ENCODE data around the gene MMP23B. TPM values are rescaled to one million over a fixed set of nuclear protein-coding genes. Genes with fewer than 3 reads are reported as not detected.

Gene MMP23B
- total and polyA plus RNA-seq, 2 of the 8 experiments (the other 6 are each of a cell fraction or from before 2014, with no cell fraction given), result 9.2 to 14.6 TPM

GRCh38 chr1:1600861-1601563 is 31.0 kb upstream of the MMP23B start:
- no peak for FAIRE-seq
- Histone ChIP-seq H2BK12ac (ENCODE audit: low read depth, low read length) (no peak overlapping the region), H3K4me2 (ENCODE audit: insufficient read depth in 1 of 2, low read depth in 2 of 2, low read length in 2 of 2) (peak overlapping the region; percentile 69 to 98), H3K27ac (ENCODE audit: low read depth, low read length) (no peak overlapping the region), H2BK5ac (ENCODE audit: low read depth, low read length) (no peak overlapping the region), H3K27me3 (replicated peaks in 1 of 4; ENCODE audit: control insufficient read depth in 3 of 4, extremely low read depth in 1 of 4, insufficient read depth in 3 of 4, low read length in 3 of 4) (peaks cover 13 to 41% (median 34%) of the 10 kb centered on the region in 4 experiments), H3K9ac (replicated peaks in 1 of 4; ENCODE audit: extremely low read depth in 1 of 4, low read depth in 3 of 4, low read length in 3 of 4) (no peak overlapping the region), H2BK120ac (replicated peaks; ENCODE audit: low read depth, low read length) (no peak overlapping the region), H3K4me1 (replicated peaks in 1 of 4; ENCODE audit: control insufficient read depth in 3 of 4, insufficient read depth in 4 of 4, low read length in 3 of 4) (peaks cover 0 to 24% (median 18%) of the 10 kb centered on the region in 4 experiments; a peak in 6 of 7 replicates), H3K79me1 (ENCODE audit: low read depth, low read length) (no peaks in the 10 kb centered on the region), H3K14ac (ENCODE audit: insufficient read length) (no peak overlapping the region), H4K5ac (ENCODE audit: insufficient read length, low read depth, low read length) (no peak overlapping the region), H3K23me2 (ENCODE audit: low read depth, low read length) (peaks cover 16% of the 10 kb centered on the region; the same call in 1 of the 2 replicates), H2AK5ac (ENCODE audit: low read depth, low read length) (no peak overlapping the region), H3K79me2 (ENCODE audit: control insufficient read depth in 1 of 2, insufficient read depth in 2 of 2, low read length in 2 of 2) (no peaks in the 10 kb centered on the region), H3K9me3 (ENCODE audit: insufficient read depth in 2 of 2, low read depth in 1 of 2, low read length in 1 of 2) (no peaks in the 10 kb centered on the region), H3K23ac (ENCODE audit: insufficient read length) (no peak overlapping the region), H3K56ac (replicated peaks; ENCODE audit: insufficient read length, low read depth, low read length) (no peak overlapping the region), H2BK15ac (ENCODE audit: low read length) (no peak overlapping the region; the same call in 1 of the 2 replicates), H4K91ac (replicated peaks; ENCODE audit: insufficient read length, low read length) (no peak overlapping the region), H3K36me3 (ENCODE audit: control insufficient read depth in 2 of 4, insufficient read depth in 4 of 4, low read length in 3 of 4) (no peaks in the 10 kb centered on the region), H2AFZ (ENCODE audit: low read length) (no peak overlapping the region), H3K18ac (ENCODE audit: extremely low read depth, low read length) (no peak overlapping the region), H3K4ac (replicated peaks; ENCODE audit: insufficient read length, low read depth, low read length) (no peak overlapping the region), H2BK20ac (ENCODE audit: low read length) (no peak overlapping the region), H3K4me3 (ENCODE audit: extremely low read depth in 1 of 4, insufficient read depth in 2 of 4, low read depth in 3 of 4, low read length in 4 of 4) (peak overlapping the region in 2 of 4 experiments; percentile 47 to 75; a peak in 3 of 8 replicates), H4K8ac (ENCODE audit: extremely low read depth, insufficient read depth, low read length) (peak overlapping the region; percentile 79), H4K20me1 (replicated peaks in 1 of 2; ENCODE audit: control insufficient read depth in 1 of 2, insufficient read depth in 2 of 2, low read length in 2 of 2) (peaks cover 2 to 6% of the 10 kb centered on the region in 2 experiments)
- POLR2A ChIA-PET (ENCODE audit: partially characterized antibody), result interaction anchor here (0.9 to 2.5 kb wide), 2 partner anchors 14 to 29 kb away, joined by 3 to 14 read pairs; partner anchors contain the start of gene MIB2
- no peak for TF ChIP-seq ATF2 (IDR thresholded peaks at IDR 0.05; ENCODE audit: low read length)
- TF ChIP-seq CREB1 (IDR thresholded peaks at IDR 0.05), result no peak
- no peak for TF ChIP-seq GABPA (IDR thresholded peaks at IDR 0.05; ENCODE audit: borderline replicate concordance, insufficient read depth, low read length)
- no peak for TF ChIP-seq YY1 (IDR thresholded peaks at IDR 0.05; ENCODE audit: low read depth, low read length)
- TF ChIP-seq KDM1A (IDR thresholded peaks at IDR 0.05; ENCODE audit: borderline replicate concordance, low read length), result no peak
- WGBS, 2 experiments (ENCODE audit: extremely low coverage in 1 of 2, insufficient coverage in 1 of 2, insufficient read length in 1 of 2, insufficient replicate concordance in 2 of 2, low coverage in 1 of 2, low lambda C conversion rate in 2 of 2, missing lambda C conversion rate in 1 of 2), result 73% methylated on average over 21 of the region's 22 CpGs; no CpG with 5 or more reads in 1 of the 2 experiments
- no peak for DNase-seq (ENCODE audit: low read depth in 1 of 2, low spot score in 2 of 2)
- CTCF ChIA-PET (ENCODE audit: partially characterized antibody), result interaction anchor here (0.6 to 1.8 kb wide), 3 partner anchors 15 to 229 kb away, joined by 3 to 4 read pairs (median 3); no protein-coding TSS in a partner anchor
